Neural progenitor cell (in vitro differentiated cells): ENCODE results near the gene CHMP4A. TPM values are rescaled to one million over a fixed set of nuclear protein-coding genes. Genes with fewer than 3 reads are reported as not detected.

Experiments
- DNase-seq: peaks from one replicate; pipeline ENCODE4 v3.0.0-alpha.2; 2016; ENCODE audit warnings: low spot score
- H2AFZ ChIP-seq: fragments of 200-600 bp; sonication (generic); replicated peaks from 2 replicates; pipeline ENCODE4 v1.6.1; 2016; ENCODE audit warnings: antibody characterized with exemption
- H3F3A ChIP-seq: fragments of 200-600 bp; sonication (generic); 2 replicates; pipeline ENCODE4 v1.6.1; 2016; ENCODE audit warnings: antibody characterized with exemption, low read depth
- H3K27ac ChIP-seq: fragments of 200-600 bp; sonication (generic); 2 replicates; pipeline ENCODE4 v1.5.1; 2016; ENCODE audit warnings: mild to moderate bottlenecking
- H3K27me3 ChIP-seq: fragments of 200-600 bp; sonication (generic); 2 replicates; pipeline ENCODE4 v1.6.1; 2016; ENCODE audit warnings: mild to moderate bottlenecking, moderate library complexity
- H3K36me3 ChIP-seq: fragments of 200-600 bp; sonication (generic); 2 replicates; pipeline ENCODE4 v1.5.1; 2016
- H3K4me1 ChIP-seq: fragments of 200-600 bp; sonication (generic); 2 replicates; pipeline ENCODE4 v1.6.1; 2016; ENCODE audit warnings: mixed run types
- H3K4me2 ChIP-seq: fragments of 200-600 bp; sonication (generic); 2 replicates; pipeline ENCODE4 v1.6.1; 2016
- H3K4me3 ChIP-seq: fragments of 200-600 bp; sonication (generic); 2 replicates; pipeline ENCODE4 v1.5.1; 2016
- H3K79me2 ChIP-seq: fragments of 200-600 bp; sonication (generic); 2 replicates; pipeline ENCODE4 v1.6.1; 2016; ENCODE audit warnings: low read depth
- H3K9ac ChIP-seq: fragments of 200-600 bp; sonication (generic); 2 replicates; pipeline ENCODE4 v1.6.1; 2016
- H3K9me3 ChIP-seq: fragments of 200-600 bp; sonication (generic); 2 replicates; pipeline ENCODE4 v1.5.1; 2016; ENCODE audit warnings: low read depth
- H4K20me1 ChIP-seq: fragments of 200-600 bp; sonication (generic); 2 replicates; pipeline ENCODE4 v1.6.1; 2016; ENCODE audit warnings: low read depth
- H3K27ac Mint-ChIP-seq: 3 replicates; pipeline ENCODE4 v1.8.0; 2021; ENCODE audit warnings: mixed read lengths
- H3K27me3 Mint-ChIP-seq: 2 replicates; pipeline ENCODE4 v1.8.0; 2022; ENCODE audit warnings: low read depth, mild to moderate bottlenecking, inconsistent platforms, moderate library complexity, mixed read lengths; ENCODE audit not compliant: insufficient read depth
- H3K36me3 Mint-ChIP-seq: 3 replicates; pipeline ENCODE4 v1.8.0; 2021; ENCODE audit warnings: mixed read lengths
- H3K4me1 Mint-ChIP-seq: 3 replicates; pipeline ENCODE4 v1.8.0; 2021; ENCODE audit warnings: mixed read lengths
- H3K4me3 Mint-ChIP-seq: 3 replicates; pipeline ENCODE4 v1.8.0; 2021; ENCODE audit warnings: mild to moderate bottlenecking, moderate library complexity, mixed read lengths
- H3K9me3 Mint-ChIP-seq: 3 replicates; pipeline ENCODE4 v1.8.0; 2020; ENCODE audit warnings: mixed read lengths
- EZH2 ChIP-seq: fragments of 200-600 bp; sonication (generic); IDR thresholded peaks from 2 replicates; pipeline ENCODE4 v1.6.1; 2017; ENCODE audit warnings: antibody characterized with exemption, mild to moderate bottlenecking, moderate library complexity
- EZH2phosphoT487 ChIP-seq: fragments of 200-600 bp; sonication (generic); IDR thresholded peaks from 2 replicates; pipeline ENCODE4 v1.6.1; 2017; ENCODE audit warnings: antibody characterized with exemption
- total RNA-seq: library from RNA; depleted of rRNA; stranded (reverse); fragments of >200 nt; gene quantifications from 2 replicates; pipeline ENCODE4 v1.2.3, GENCODE V29; 2015; ENCODE audit warnings: low replicate concordance
- TF ChIP-seq, protein P1 (sequence below): fragments of 200-600 bp; sonication (generic); IDR thresholded peaks from 2 replicates; pipeline ENCODE4 v1.5.1; 2017; ENCODE audit warnings: antibody characterized with exemption, mild to moderate bottlenecking

CHMP4A gene
- total RNA-seq, 1 donor from 2014 or later = 35.3 TPM

DNA sequence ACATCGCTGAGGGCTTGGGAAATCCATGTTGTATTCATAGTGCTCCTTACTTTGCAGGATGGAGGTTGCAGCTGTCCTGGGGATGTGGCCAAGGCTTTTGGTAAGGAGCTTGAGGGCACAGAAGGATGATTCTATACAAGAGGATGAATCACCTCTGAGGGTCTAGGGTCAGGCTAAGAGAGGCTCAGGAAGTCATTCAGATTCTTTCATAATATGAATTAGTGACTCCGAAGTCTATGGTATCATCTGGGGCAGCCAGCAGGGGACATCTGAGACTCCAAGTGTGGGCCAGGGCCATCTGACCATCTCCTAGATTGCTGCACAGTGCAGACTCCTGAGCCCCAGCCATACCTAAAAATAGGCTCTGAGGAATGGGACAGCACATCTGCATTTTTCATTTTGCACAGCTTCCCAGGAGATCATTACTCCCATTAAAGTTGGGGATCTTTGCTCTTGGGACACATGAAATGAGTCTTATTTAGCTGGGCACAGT lies 24.2 kb upstream of the CHMP4A start:
- no peak for DNase-seq
- Histone ChIP-seq H2AFZ (no peak overlapping the region), H3K9me3 (no peaks in the 10 kb centered on the region), H4K20me1 (peaks cover 5% of the 10 kb centered on the region), H3K27me3 (no peaks in the 10 kb centered on the region), H3K4me3 (no peak overlapping the region), H3K79me2 (peaks cover 35% of the 10 kb centered on the region), H3K4me1 (peaks cover 10% of the 10 kb centered on the region), H3F3A (peaks cover 10% of the 10 kb centered on the region), H3K9ac (no peak overlapping the region), H3K36me3 (no peaks in the 10 kb centered on the region), H3K4me2 (no peak overlapping the region), H3K27ac (no peak overlapping the region)
- no peak overlapping the region for H3K27ac Mint-ChIP-seq
- H3K27me3 Mint-ChIP-seq = no peaks in the 10 kb centered on the region
- H3K36me3 Mint-ChIP-seq = peaks cover 21% of the 10 kb centered on the region
- no peaks in the 10 kb centered on the region for H3K9me3 Mint-ChIP-seq
- H3K4me1 Mint-ChIP-seq = peaks cover 26% of the 10 kb centered on the region
- no peak overlapping the region for H3K4me3 Mint-ChIP-seq
- TF ChIP-seq EZH2phosphoT487 (no peak), EZH2 (no peak)
- TF ChIP-seq, protein P1, sequence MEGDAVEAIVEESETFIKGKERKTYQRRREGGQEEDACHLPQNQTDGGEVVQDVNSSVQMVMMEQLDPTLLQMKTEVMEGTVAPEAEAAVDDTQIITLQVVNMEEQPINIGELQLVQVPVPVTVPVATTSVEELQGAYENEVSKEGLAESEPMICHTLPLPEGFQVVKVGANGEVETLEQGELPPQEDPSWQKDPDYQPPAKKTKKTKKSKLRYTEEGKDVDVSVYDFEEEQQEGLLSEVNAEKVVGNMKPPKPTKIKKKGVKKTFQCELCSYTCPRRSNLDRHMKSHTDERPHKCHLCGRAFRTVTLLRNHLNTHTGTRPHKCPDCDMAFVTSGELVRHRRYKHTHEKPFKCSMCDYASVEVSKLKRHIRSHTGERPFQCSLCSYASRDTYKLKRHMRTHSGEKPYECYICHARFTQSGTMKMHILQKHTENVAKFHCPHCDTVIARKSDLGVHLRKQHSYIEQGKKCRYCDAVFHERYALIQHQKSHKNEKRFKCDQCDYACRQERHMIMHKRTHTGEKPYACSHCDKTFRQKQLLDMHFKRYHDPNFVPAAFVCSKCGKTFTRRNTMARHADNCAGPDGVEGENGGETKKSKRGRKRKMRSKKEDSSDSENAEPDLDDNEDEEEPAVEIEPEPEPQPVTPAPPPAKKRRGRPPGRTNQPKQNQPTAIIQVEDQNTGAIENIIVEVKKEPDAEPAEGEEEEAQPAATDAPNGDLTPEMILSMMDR = no peak

DNA sequence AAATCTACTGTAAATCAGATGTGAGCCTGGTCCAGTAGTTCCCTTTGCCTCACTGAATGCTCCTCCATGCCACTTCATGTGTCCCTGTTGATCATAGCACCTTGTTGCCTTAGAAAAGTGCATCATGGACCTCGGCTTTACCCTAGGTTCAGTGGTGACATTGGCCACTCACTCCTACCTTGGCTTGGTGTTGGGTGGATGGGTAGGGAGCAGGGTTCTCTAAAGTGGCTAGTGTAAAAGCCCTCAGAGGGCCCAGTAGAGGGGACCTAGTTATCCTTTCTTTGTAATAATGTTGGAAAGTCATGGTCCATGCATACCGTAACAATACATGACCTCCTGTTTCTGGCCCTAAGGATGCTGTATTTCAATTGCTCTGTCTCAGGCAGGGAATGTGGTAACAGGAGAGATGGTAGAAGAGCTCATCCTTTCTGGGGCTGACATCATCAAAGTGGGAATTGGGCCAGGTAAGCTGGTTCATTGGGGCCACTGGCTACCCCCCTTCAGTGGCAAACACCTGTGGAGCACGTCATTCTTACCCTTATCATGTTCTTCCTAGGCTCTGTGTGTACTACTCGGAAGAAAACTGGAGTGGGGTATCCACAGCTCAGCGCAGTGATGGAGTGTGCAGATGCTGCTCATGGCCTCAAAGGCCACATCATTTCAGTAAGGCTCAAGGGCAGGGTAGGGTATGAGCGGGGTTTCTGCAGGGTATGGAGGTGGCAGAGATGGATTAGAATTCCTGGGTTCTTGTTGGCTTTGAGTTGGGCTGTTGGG lies 23.6 kb upstream of the CHMP4A start:
- no peaks in the 10 kb centered on the region for H3K9me3 Mint-ChIP-seq
- Histone ChIP-seq H3K27me3 (no peaks in the 10 kb centered on the region), H3K4me3 (no peak overlapping the region), H2AFZ (no peak overlapping the region), H3K9me3 (no peaks in the 10 kb centered on the region), H3K9ac (no peak overlapping the region), H4K20me1 (peaks cover 5% of the 10 kb centered on the region), H3K36me3 (no peaks in the 10 kb centered on the region), H3K4me1 (peaks cover 10% of the 10 kb centered on the region), H3K79me2 (peaks cover 37% of the 10 kb centered on the region), H3K4me2 (no peak overlapping the region), H3F3A (peaks cover 9% of the 10 kb centered on the region), H3K27ac (no peak overlapping the region)
- H3K4me3 Mint-ChIP-seq = no peak overlapping the region
- TF ChIP-seq, protein P1 = no peak
- TF ChIP-seq EZH2phosphoT487 = no peak
- TF ChIP-seq EZH2 = no peak
- H3K4me1 Mint-ChIP-seq = peaks cover 26% of the 10 kb centered on the region
- no peak overlapping the region for H3K27ac Mint-ChIP-seq
- peaks cover 21% of the 10 kb centered on the region for H3K36me3 Mint-ChIP-seq
- H3K27me3 Mint-ChIP-seq = no peaks in the 10 kb centered on the region
- no peak for DNase-seq

DNA sequence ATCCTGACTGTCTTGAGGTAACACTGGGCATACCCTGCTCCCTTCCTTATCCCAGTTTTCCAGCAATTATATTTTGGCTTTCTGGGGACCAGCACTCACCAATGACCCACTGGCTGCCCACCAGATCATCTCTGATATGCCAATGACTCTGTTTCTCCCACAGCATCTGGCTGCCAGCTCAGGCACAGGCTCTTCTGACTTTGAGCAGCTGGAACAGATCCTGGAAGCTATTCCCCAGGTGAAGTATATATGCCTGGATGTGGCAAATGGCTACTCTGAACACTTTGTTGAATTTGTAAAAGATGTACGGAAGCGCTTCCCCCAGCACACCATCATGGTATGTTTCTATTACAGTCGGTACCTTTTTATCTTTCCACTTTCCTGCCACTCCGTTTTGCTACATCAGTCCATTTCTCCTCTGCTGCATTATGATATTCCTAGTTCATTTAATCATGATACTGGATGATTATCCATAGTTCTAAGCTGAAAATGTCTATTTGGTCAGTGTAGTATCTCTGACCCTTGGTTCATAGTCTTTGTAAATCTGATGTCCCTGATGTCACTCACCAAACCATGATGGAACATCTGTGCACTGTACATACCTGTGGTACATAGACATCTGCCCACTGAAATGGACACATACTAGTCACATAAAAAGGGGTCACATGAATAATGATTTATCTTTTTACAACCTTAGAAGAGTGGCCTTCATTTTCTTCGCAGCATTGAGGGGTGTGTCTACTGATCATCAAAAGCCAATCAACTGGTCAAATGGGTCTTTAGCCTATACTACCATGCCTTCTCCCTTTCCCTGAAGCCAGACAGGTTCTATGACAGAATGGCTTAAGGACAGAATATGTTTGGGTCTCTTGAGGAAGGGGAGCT lies 22.8 kb upstream of the CHMP4A start:
- H3K4me3 Mint-ChIP-seq = peak overlapping the region; percentile 51
- H3K27me3 Mint-ChIP-seq = no peaks in the 10 kb centered on the region
- no peak for DNase-seq
- no peak overlapping the region for H3K27ac ChIP-seq
- H3K27me3 ChIP-seq = no peaks in the 10 kb centered on the region
- H3K9me3 ChIP-seq = no peaks in the 10 kb centered on the region
- H3F3A ChIP-seq = peaks cover 16% of the 10 kb centered on the region
- no peak overlapping the region for H3K4me2 ChIP-seq
- H4K20me1 ChIP-seq = peaks cover 6% of the 10 kb centered on the region
- H3K4me1 ChIP-seq = peaks cover 11% of the 10 kb centered on the region
- no peak overlapping the region for H3K9ac ChIP-seq
- no peaks in the 10 kb centered on the region for H3K9me3 Mint-ChIP-seq
- no peaks in the 10 kb centered on the region for H3K36me3 ChIP-seq
- H3K4me1 Mint-ChIP-seq = peaks cover 29% of the 10 kb centered on the region
- no peak for TF ChIP-seq EZH2phosphoT487
- TF ChIP-seq, protein P1 = no peak
- TF ChIP-seq EZH2 = no peak
- peaks cover 21% of the 10 kb centered on the region for H3K36me3 Mint-ChIP-seq
- H3K79me2 ChIP-seq = peaks cover 38% of the 10 kb centered on the region
- H2AFZ ChIP-seq = no peak overlapping the region
- no peak overlapping the region for H3K27ac Mint-ChIP-seq
- H3K4me3 ChIP-seq = no peak overlapping the region
